ENCODE results near the gene FCER2.

- TF ChIP-seq POLR2A (IDR thresholded peaks at IDR 0.05) (no peak), CTCF (IDR thresholded peaks at IDR 0.05) (no peak)
Observed at GRCh38 chr19:7739801-7740681, 38.1 kb upstream of the FCER2 start.

All from esophagus squamous epithelium (tissue), 4 donors.